HCT116 (cell line): ENCODE measurements around the gene SPINK14. TPM values are rescaled to one million over a fixed set of nuclear protein-coding genes. Genes with fewer than 3 reads are reported as not detected.

Experiments
- ATAC-seq: fragments of 200-7000 bp; cut with Tn5 transposase; 2 replicates; pipeline ENCODE4 v1.9.1; 2020; ENCODE audit warnings: mild to moderate bottlenecking, moderate library complexity
- BruUV-seq: library from RNA; stranded (reverse); fragments of 400-500 nt; replicated peaks from 2 replicates; lab custom pipeline; 2021; lab: Mats Ljungman, UMichigan
- CTCF ChIA-PET: fragments of 300-600 bp; sonication (Branson Sonifier 250); formaldehyde crosslinking; loops from one replicate; lab custom pipeline; 2021; ENCODE audit warnings: antibody characterized with exemption; lab: Charles Lee
- POLR2A ChIA-PET: fragments of 300-600, 350-600 bp; sonication (Branson Sonifier 250); formaldehyde crosslinking; loops from one replicate; lab custom pipeline; 2021; ENCODE audit warnings: antibody characterized with exemption; lab: Charles Lee
- RAD21 ChIA-PET, 2 experiments: fragments of 300-600 bp; sonication (Branson Sonifier 250); formaldehyde crosslinking; loops; one replicate each; lab custom pipeline; 2023; ENCODE audit warnings: low total read pairs in 2 of 2; ENCODE audit not compliant: uncharacterized antibody in 2 of 2, unreplicated experiment in 2 of 2, low non-redundant PET in 1 of 2; lab: Charles Lee
- DNase-seq: peaks from one replicate; pipeline ENCODE4 v3.0.0-alpha.2; 2010; ENCODE audit warnings: low read depth, low spot score
- H2AFZ ChIP-seq: fragments of 200-600 bp; shearing (Covaris generic), sonication (generic); 2 replicates; pipeline ENCODE4 v1.6.1; 2017; ENCODE audit warnings: low read depth, mixed run types, mixed read lengths, antibody characterized with exemption, low read length; ENCODE audit not compliant: poor library complexity, severe bottlenecking
- H3K27ac ChIP-seq: 2 replicates; pipeline ENCODE4 v1.5.1; 2012; ENCODE audit warnings: low read depth, low read length
- H3K27me3 ChIP-seq: fragments of 200-600 bp; sonication (generic); 2 replicates; pipeline ENCODE4 v1.6.1; 2016; ENCODE audit warnings: mixed run types, low read length, mixed read lengths; ENCODE audit not compliant: insufficient read depth
- H3K36me3 ChIP-seq, 2 experiments: fragments of 200-500 bp in 1 of 2; fragments of 200-600 bp in 1 of 2; sonication (Bioruptor generic) in 1 of 2; sonication (generic) in 1 of 2; 2 replicates each; pipeline versions ENCODE4 v1.5.1 to v1.6.1; 2014 to 2016; ENCODE audit warnings: low read length in 2 of 2, inconsistent platforms in 1 of 2, mixed read lengths in 1 of 2, mixed run types in 1 of 2; ENCODE audit not compliant: insufficient read depth in 2 of 2, control insufficient read depth in 1 of 2
- H3K4me1 ChIP-seq, 2 experiments: fragments of 200-600 bp in 1 of 2; sonication (generic) in 1 of 2; 2 replicates each; pipeline versions ENCODE4 v1.5.1 to v1.6.1; 2012 to 2017; ENCODE audit warnings: low read length in 2 of 2, inconsistent platforms in 1 of 2, mild to moderate bottlenecking in 1 of 2, mixed read lengths in 1 of 2, mixed run types in 1 of 2, moderate library complexity in 1 of 2; ENCODE audit not compliant: insufficient read depth in 2 of 2, control insufficient read depth in 1 of 2
- H3K4me2 ChIP-seq: fragments of 200-600 bp; sonication (generic); 2 replicates; pipeline ENCODE4 v1.6.1; 2017; ENCODE audit warnings: mixed run types, low read length, mixed read lengths
- H3K4me3 ChIP-seq, 2 experiments: fragments of 200-600 bp in 1 of 2; sonication (generic) in 1 of 2; replicated peaks in 1 of 2; 2 replicates each; pipeline ENCODE4 v1.5.1; 2011 to 2016; ENCODE audit warnings: low read length in 2 of 2, control low read depth in 1 of 2, low read depth in 1 of 2, mild to moderate bottlenecking in 1 of 2, mixed read lengths in 1 of 2, mixed run types in 1 of 2
- H3K79me2 ChIP-seq: fragments of 200-600 bp; sonication (generic); 2 replicates; pipeline ENCODE4 v1.6.1; 2017; ENCODE audit warnings: mild to moderate bottlenecking, mixed run types, low read length, moderate library complexity, mixed read lengths; ENCODE audit not compliant: insufficient read depth
- H3K9ac ChIP-seq: fragments of 200-600 bp; sonication (generic); 2 replicates; pipeline ENCODE4 v1.6.1; 2016; ENCODE audit warnings: low read length, mixed read lengths
- H3K9me2 ChIP-seq: fragments of 200-600 bp; sonication (generic), shearing (Covaris generic); 2 replicates; pipeline ENCODE4 v1.6.1; 2017; ENCODE audit warnings: mixed run types, mild to moderate bottlenecking, moderate library complexity; ENCODE audit not compliant: insufficient read depth
- H3K9me3 ChIP-seq, 2 experiments: fragments of 200-500 bp in 1 of 2; fragments of 200-600 bp in 1 of 2; sonication (Bioruptor generic) in 1 of 2; sonication (generic) in 1 of 2; 2 replicates each; pipeline ENCODE4 v1.6.1; 2014 to 2017; ENCODE audit warnings: low read length in 2 of 2, mixed read lengths in 2 of 2, inconsistent platforms in 1 of 2, low read depth in 1 of 2, mild to moderate bottlenecking in 1 of 2, mixed run types in 1 of 2, moderate library complexity in 1 of 2; ENCODE audit not compliant: control insufficient read depth in 1 of 2, insufficient read depth in 1 of 2
- H4K20me1 ChIP-seq: fragments of 200-600 bp; sonication (generic), shearing (Covaris generic); 2 replicates; pipeline ENCODE4 v1.6.1; 2017; ENCODE audit warnings: mixed run types, mild to moderate bottlenecking, moderate library complexity; ENCODE audit not compliant: insufficient read depth
- CBX3 ChIP-seq: IDR thresholded peaks from 2 replicates; pipeline ENCODE4 v1.6.1; 2012; ENCODE audit warnings: low read depth
- CEBPB ChIP-seq: IDR thresholded peaks from 2 replicates; pipeline ENCODE4 v1.6.1; 2012; ENCODE audit warnings: low read depth
- CTCF ChIP-seq, 3 experiments: fragments of 200-600 bp in 1 of 3; sonication (generic) in 1 of 3; IDR thresholded peaks in 2 of 3; conservative IDR thresholded peaks in 1 of 3; 2 replicates each; pipeline ENCODE4 v1.5.1; 2012 to 2017; ENCODE audit warnings: low read depth in 2 of 3, low read length in 2 of 3, antibody characterized with exemption in 1 of 3, borderline replicate concordance in 1 of 3, control low read depth in 1 of 3, mild to moderate bottlenecking in 1 of 3, mixed read lengths in 1 of 3, mixed run types in 1 of 3, moderate library complexity in 1 of 3; ENCODE audit not compliant: insufficient read depth in 1 of 3
- EGR1 ChIP-seq: IDR thresholded peaks from 2 replicates; pipeline ENCODE4 v1.6.1; 2012; ENCODE audit warnings: low read depth
- ELF1 ChIP-seq: IDR thresholded peaks from 2 replicates; pipeline ENCODE4 v1.6.1; 2012; ENCODE audit warnings: low read depth, borderline replicate concordance
- EZH2phosphoT487 ChIP-seq: fragments of 200-600 bp; IDR thresholded peaks from 2 replicates; pipeline ENCODE4 v1.6.1; 2018; ENCODE audit warnings: antibody characterized with exemption, borderline replicate concordance
- JUND ChIP-seq: IDR thresholded peaks from 2 replicates; pipeline ENCODE4 v1.6.1; 2012
- POLR2A ChIP-seq: IDR thresholded peaks from 2 replicates; pipeline ENCODE4 v1.7.0; 2011; ENCODE audit warnings: borderline replicate concordance; ENCODE audit not compliant: insufficient read depth, insufficient read length; ENCODE audit errors: extremely low read depth
- REST ChIP-seq: IDR thresholded peaks from 2 replicates; pipeline ENCODE4 v1.6.1; 2012; ENCODE audit warnings: low read depth
- SIN3A ChIP-seq: IDR thresholded peaks from 2 replicates; pipeline ENCODE4 v1.6.1; 2012; ENCODE audit warnings: low read depth
- SRF ChIP-seq: IDR thresholded peaks from 2 replicates; pipeline ENCODE4 v1.6.1; 2012; ENCODE audit warnings: low read depth
- ZFX ChIP-seq: fragments of 450-650 bp; IDR thresholded peaks from 2 replicates; pipeline ENCODE4 v1.6.1; 2017
- ZNF274 ChIP-seq: fragments of 200-500 bp; sonication (Bioruptor generic); IDR thresholded peaks from 2 replicates; pipeline ENCODE4 v1.6.1; 2014; ENCODE audit warnings: mild to moderate bottlenecking, low read depth, low read length, inconsistent platforms
- intact Hi-C: fragments of 100-400 bp; cut with micrococcal nuclease; formaldehyde crosslinking; loops from 2 replicates; pipeline ENCODE4 v1.10.0; 2022
- total RNA-seq: library from RNA; stranded (reverse); gene quantifications from one replicate; pipeline ENCODE4 v1.2.1, GENCODE V29; 2021; ENCODE audit not compliant: unreplicated experiment

The SPINK14 gene
- total RNA-seq, 1 experiment from 2014 or later, result not detected

GRCh38 chr5:148151872-148152271, 16.5 kb upstream of the SPINK14 start:
- Histone ChIP-seq H3K9me2 (no peaks in the 10 kb centered on the region), H3K27me3 (0 out of 2 replicates have a peak, but pooled peaks cover 2% of the 10 kb centered on the region), H2AFZ (no peak overlapping the region), H3K27ac (no peak overlapping the region), H3K4me3 (no peak overlapping the region), H3K4me1 (no peaks in the 10 kb centered on the region), H3K36me3 (no peaks in the 10 kb centered on the region), H3K79me2 (no peaks in the 10 kb centered on the region), H3K9me3 (no peaks in the 10 kb centered on the region), H4K20me1 (no peaks in the 10 kb centered on the region)
- ATAC-seq, result no peak
- no TSS peak for BruUV-seq
- CTCF ChIA-PET, result no interaction called here
- no peak for DNase-seq
- POLR2A ChIA-PET, result no interaction called here
- RAD21 ChIA-PET, result no interaction called here
- intact Hi-C loops, result no loop called here
- TF ChIP-seq SIN3A (no peak), ZNF274 (no peak), CEBPB (no peak), REST (no peak), POLR2A (no peak), ZFX (no peak)
- TF ChIP-seq, all 23 proteins: peak for 0
- H3K4me2 ChIP-seq, result no peak overlapping the region
- no peak overlapping the region for H3K9ac ChIP-seq

- Histone ChIP-seq H3K79me2 (no peaks in the 10 kb centered on the region), H3K9ac (no peak overlapping the region), H3K27ac (no peak overlapping the region), H3K9me3 (no peaks in the 10 kb centered on the region), H3K9me2 (no peaks in the 10 kb centered on the region), H2AFZ (no peak overlapping the region), H4K20me1 (no peaks in the 10 kb centered on the region), H3K4me2 (no peak overlapping the region), H3K4me1 (no peaks in the 10 kb centered on the region), H3K27me3 (0 out of 2 replicates have a peak, but pooled peaks cover 2% of the 10 kb centered on the region), H3K36me3 (no peaks in the 10 kb centered on the region), H3K4me3 (no peak overlapping the region)
- CTCF ChIA-PET, result no interaction called here
- no peak for ATAC-seq
- BruUV-seq, result no TSS peak
- RAD21 ChIA-PET, result no interaction called here
- intact Hi-C loops, result no loop called here
- POLR2A ChIA-PET, result no interaction called here
- DNase-seq, result no peak
- no peak for TF ChIP-seq SRF
- TF ChIP-seq ELF1, result no peak
- TF ChIP-seq EZH2phosphoT487, result no peak
- TF ChIP-seq CBX3, result no peak
- no peak for TF ChIP-seq CTCF (IDR thresholded peaks at IDR 0.05 in 2 of 3, conservative IDR thresholded peaks at IDR 0.05 in 1 of 3; ENCODE audit: borderline replicate concordance in 1 of 3, insufficient read depth in 1 of 3, low read depth in 2 of 3, low read length in 2 of 3)
- TF ChIP-seq ZFX, result no peak
- TF ChIP-seq REST, result no peak
- TF ChIP-seq SIN3A, result no peak
- TF ChIP-seq EGR1, result no peak
- no peak for TF ChIP-seq JUND
Observed at GRCh38 chr5:148152781-148153180, 15.6 kb upstream of the SPINK14 start.
